Hypothalamus (tissue), 51 donors: ENCODE measurements around the gene TUNAR.

Experiments used
- DNase-seq, 51 donors: peaks; one replicate each; lab custom pipeline; 2025; lab: John Stamatoyannopoulos, UW

The TUNAR gene

DNA sequence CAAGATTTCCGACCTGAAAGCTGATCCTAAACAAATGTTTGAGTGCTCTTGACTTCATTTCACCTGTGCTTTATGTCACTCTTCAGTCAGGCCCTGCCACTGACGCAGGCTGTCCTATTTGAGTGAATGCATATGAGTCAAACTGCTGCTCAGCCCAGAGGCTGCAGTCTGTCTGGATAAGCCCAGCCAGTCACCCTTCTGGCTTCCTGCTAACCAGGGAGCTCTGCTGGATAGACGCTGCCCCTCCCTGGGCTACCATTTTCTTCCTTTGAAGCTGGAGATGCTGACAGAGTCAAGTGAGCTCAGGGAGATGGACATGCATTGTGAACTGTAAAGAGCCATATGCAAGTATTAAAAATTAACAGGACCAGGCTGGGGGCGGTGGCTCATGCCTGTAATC is 5.1 kb upstream of the TUNAR start:
- DNase-seq = no peak

GRCh38 chr14:95872777-95873176 is 3.9 kb upstream of the TUNAR start:
- DNase-seq = no peak

DNA sequence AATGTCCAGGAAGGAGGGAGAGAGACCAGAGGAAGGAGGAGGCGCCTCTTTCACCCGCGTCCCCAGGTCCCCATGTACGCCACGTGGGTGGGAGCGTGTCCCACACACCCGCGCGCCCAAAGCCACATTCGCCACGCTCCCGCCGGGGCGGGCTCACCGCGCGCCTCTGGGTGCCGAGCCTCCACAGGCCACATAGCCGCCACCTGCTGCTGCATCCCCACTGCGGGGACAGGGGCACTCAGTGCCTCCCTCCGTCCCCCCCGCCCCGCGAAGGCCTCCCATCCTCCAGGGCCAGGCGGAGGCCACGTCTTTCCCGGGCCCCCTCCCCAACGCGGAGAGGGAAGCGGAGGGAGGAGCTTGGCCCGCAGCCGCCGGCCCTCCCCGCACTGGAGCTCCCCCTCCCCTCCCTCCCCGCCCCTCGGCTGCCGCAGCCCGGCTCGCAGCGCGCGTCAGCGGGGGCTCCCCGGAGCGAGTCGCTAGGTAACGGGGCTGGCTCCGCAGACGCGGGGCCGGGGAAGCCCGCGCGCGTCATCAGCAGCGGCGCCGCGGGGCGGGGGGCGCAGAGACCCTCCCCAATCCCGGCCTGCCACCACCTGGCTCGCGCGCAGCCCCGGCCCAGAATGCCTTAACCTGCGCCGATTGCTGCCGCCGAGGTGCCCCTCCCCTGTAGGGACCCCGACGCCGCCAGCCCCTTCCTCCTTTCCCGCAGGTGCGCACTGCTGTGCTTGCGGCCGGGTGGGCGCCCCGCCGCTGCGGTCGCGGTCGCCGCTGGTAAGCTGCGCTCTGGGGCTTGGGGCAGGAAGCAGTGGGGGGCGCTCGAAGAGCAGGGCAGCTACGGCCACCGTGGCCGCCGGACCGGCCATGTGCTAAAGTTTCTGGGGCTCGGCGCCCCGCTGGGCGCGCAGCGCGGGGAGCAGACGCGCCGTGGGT is 536 bp upstream of the TUNAR start:
- DNase-seq = peak in 15 of 51 donors; percentile 8 to 52 (median 29)

DNA sequence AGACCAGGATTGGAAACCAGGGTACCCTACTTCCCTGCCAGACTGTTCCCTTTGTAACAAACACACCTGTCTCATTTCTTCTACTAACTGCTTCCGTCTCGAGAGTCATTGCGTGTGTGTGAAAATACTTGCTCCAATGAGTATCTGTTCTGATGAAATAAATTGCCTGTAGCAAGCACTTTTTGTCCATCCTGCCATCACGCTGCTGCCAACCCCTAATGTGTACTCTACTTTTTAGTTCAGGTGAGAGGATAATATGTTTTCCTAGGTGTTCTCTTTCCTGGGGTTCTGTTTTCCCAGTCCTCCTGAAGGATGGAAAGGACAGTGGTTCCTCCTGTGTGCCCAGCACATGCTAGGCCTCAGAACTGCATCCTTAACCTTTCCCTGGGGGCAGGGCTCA is 1.0 kb downstream of the TUNAR start:
- no peak for DNase-seq

- no peak for DNase-seq
Observed at GRCh38 chr14:95884377-95884776, 7.7 kb downstream of the TUNAR start.

DNA sequence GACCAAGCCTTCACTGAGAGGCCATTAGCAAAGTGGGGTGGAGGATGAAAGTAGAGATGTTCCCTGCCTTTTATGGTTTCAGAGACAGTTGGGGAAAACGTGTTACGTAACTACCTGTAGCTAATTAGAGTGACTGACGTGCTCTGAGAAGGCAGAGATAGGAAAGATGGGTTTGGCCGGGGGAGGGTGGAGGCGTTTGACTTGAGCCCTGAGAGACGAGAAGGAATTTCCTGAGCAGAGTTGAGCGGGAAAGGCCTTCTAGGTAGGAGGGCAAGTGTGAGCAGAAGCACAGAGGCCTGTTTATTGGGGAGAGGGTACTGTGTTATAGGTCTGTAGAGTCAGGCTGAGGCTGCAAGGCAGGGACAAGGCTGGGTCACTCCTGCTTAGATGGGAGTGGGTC is 8.6 kb downstream of the TUNAR start:
- no peak for DNase-seq

DNA sequence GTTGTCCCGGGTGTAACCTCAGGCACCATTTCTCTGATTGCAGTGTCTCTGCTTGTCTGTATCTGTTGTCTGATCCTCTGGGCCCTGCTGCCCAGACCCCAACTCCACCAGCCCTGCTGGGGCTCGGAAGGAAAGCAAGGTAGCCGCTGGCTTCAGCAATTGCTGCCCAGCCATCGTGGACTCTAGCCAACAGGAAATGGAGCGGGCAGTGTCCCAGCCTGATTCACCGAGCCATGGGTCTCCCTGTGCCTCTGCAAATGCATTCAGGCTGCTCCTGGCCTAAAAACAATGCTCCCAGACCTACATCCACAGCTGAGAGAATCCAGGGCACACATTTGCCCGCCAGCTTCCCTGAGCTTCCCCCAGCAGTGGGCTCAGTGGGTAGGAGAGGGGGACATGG is 9.2 kb downstream of the TUNAR start:
- peak in 17 of 51 donors; percentile 3 to 45 (median 15) for DNase-seq

- peak in 24 of 51 donors; percentile 2 to 53 (median 26) for DNase-seq
Observed at GRCh38 chr14:95886366-95887056, 9.9 kb downstream of the TUNAR start.

- no peak for DNase-seq
Observed at GRCh38 chr14:95887351-95887750, 10.7 kb downstream of the TUNAR start.

DNA sequence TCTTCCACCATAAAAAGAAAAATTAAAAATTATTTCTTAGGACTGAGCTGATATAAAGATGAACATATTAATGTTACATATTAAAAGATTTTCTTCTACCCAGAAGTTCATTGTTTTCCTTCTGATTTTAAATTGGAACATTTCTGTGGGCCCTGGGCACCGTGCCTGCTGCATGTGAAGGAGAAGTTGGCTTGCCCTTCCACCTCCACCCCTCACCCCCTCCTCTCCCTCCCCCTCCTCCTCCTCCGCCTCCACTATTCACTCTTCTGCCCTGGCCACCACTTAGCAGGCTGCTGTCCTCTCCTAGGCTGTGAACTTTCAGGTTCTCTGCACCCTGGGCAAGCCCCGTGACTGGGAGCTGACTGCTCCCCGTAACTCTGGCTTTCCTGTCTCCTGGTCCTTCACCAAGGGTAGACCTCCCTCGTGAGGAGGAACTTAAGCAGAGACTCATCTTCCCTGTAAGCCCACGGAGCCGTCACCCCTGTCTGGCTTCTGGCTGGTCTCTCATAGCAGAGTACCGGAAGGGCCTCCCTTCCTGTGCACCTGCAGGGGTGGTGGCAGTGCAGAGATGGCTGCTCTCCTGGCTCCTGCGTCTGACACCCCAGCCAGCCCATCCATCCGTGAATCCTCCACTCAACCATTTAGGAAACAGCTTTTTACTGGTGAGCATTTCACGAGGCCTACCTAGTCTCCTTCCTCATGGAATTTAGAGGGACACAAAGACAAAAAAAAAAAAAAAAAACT is 12.8 kb downstream of the TUNAR start:
- no peak for DNase-seq

DNA sequence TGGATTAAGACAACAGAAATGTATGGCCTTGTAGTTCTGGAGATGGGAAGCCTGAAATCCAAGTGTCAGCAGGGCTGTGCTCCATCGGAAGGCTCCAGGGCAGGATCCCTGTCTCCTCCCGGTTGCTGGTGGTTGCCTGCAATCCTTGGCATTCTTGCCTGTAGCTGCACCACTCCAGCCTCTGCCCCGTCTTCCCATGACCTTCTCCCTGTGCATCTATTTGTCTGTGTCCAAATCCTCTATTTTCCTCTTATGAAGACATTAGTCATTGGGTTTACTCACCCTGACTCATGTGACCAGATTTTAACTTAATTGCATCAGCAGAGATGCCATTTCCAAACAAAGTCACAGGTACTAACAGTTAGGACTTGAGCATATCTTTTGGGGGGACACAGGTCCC is 15.1 kb downstream of the TUNAR start:
- DNase-seq = no peak

- DNase-seq = no peak
Observed at GRCh38 chr14:95892142-95892541, 15.5 kb downstream of the TUNAR start.

DNA sequence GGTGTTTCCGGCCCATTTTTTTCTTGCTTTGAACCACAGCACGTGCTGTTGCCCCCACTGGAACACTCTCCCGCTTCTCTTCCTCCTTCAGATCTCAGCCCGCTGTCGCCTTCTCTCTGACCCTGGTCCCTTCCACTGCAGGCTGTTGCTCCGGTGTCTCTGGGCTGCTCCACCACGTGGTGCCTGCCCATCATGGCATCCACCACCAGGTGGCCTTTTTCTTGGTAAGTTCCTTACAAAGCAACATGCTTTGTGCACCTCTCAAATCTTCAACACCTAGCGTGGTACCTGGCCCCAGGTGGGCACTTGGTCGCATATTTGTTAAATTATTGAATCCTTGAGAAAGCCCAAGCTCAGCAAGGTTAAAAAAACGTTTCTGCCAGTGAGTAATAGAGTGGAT is 19.1 kb downstream of the TUNAR start:
- no peak for DNase-seq

- DNase-seq = no peak
Observed at GRCh38 chr14:95896498-95897135, 20.0 kb downstream of the TUNAR start.

- DNase-seq = no peak
Observed at GRCh38 chr14:95897280-95897679, 20.6 kb downstream of the TUNAR start.

- no peak for DNase-seq
Observed at GRCh38 chr14:95901054-95901453, 24.4 kb downstream of the TUNAR start.

- DNase-seq = no peak
Observed at GRCh38 chr14:95902273-95902826, 25.7 kb downstream of the TUNAR start.

GRCh38 chr14:95903165-95903564 is 26.5 kb downstream of the TUNAR start:
- DNase-seq = no peak

- no peak for DNase-seq
Observed at GRCh38 chr14:95903616-95904107, 27.0 kb downstream of the TUNAR start.

DNA sequence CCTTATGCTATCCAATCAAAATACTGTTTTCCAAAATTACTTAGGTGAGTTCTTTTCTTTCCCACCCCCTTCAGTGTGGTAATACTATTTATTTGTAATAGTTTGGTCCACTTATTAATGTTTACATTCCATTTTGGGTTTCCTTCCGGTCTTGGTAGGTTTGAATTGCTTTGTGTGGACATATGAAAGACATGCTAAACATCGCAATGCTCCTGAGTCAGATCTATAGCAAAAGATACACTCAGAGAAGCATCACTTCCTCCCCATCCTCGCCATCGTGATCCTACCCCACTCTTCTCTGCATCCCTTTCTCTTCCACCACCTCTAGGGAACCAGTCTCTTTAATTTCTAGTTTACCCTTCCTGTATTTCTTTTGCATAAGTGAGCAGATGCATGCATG is 30.0 kb downstream of the TUNAR start:
- DNase-seq = no peak
